Activated T-helper 1 cell treated with anti-CD3 and anti-CD28 coated beads, Interleukin-12 subunit alpha, Interleukin-12 subunit beta, Interleukin-2, Interleukin-4 antibody, amounts not matched to agents 30 ng/mL and 10 ng/mL and 1 ng/mL, durations not matched to agents 14 hours and 24 hours and 36 hours (primary cell): ENCODE measurements around the gene CCDC93. TPM values are rescaled to one million over a fixed set of nuclear protein-coding genes. Genes with fewer than 3 reads are reported as not detected.

Source experiments
- DNase-seq: peaks from one replicate; pipeline ENCODE4 v3.0.0; 2021; ENCODE audit warnings: low spot score
- H3K27ac Mint-ChIP-seq: one replicate; pipeline ENCODE4 v1.8.0; 2021; ENCODE audit warnings: mild to moderate bottlenecking, mixed read lengths
- H3K27me3 Mint-ChIP-seq: one replicate; pipeline ENCODE4 v1.8.0; 2022; ENCODE audit warnings: mild to moderate bottlenecking, moderate library complexity, mixed read lengths; ENCODE audit not compliant: insufficient read depth
- H3K36me3 Mint-ChIP-seq: one replicate; pipeline ENCODE4 v1.8.0; 2021; ENCODE audit warnings: low read depth, mixed read lengths
- H3K4me1 Mint-ChIP-seq: one replicate; pipeline ENCODE4 v1.8.0; 2021; ENCODE audit warnings: low read depth, mixed read lengths
- H3K4me3 Mint-ChIP-seq: one replicate; pipeline ENCODE4 v1.8.0; 2021; ENCODE audit warnings: mild to moderate bottlenecking, moderate library complexity, mixed read lengths
- H3K9me3 Mint-ChIP-seq: one replicate; pipeline ENCODE4 v1.8.0; 2021; ENCODE audit warnings: mixed read lengths
- intact Hi-C: fragments of 100-400 bp; cut with micrococcal nuclease; formaldehyde crosslinking; loops from one replicate; pipeline ENCODE4 v1.15.1; 2024
- total RNA-seq: library from RNA; stranded (reverse); gene quantifications from 2 replicates; pipeline ENCODE4 v1.2.3, GENCODE V29; 2022

Gene CCDC93
- total RNA-seq, 1 donor from 2014 or later: 33.3 TPM

DNA sequence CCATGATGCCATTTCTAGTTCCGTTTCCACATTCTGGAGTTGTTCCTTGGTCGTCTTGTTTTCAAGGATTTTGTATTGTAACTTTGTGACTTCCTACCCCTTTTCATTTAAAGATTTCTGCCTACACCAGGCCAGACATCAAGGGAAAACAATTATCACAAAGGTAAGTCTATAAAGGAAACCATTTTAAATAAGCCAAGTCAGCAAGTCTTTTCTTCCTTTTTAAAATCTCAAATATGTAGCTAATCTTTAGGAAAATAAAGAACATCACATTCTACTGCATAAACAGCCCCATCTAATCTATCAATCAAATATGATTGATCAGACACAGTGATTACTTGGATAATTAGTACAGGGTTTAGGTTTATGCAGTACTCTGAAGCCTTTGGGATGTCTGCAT lies 38.6 kb upstream of the CCDC93 start:
- Mint-ChIP-seq H3K27me3 (peaks cover 16% of the 10 kb centered on the region), H3K9me3 (no peaks in the 10 kb centered on the region), H3K36me3 (no peaks in the 10 kb centered on the region), H3K4me3 (no peak overlapping the region), H3K27ac (no peak overlapping the region), H3K4me1 (peaks cover 6% of the 10 kb centered on the region)
- DNase-seq: no peak
- intact Hi-C loops: no loop called here

GRCh38 chr2:118051826-118052358 lies 38.0 kb upstream of the CCDC93 start:
- Mint-ChIP-seq H3K4me3 (no peak overlapping the region), H3K9me3 (no peaks in the 10 kb centered on the region), H3K27me3 (peaks cover 16% of the 10 kb centered on the region), H3K36me3 (no peaks in the 10 kb centered on the region), H3K4me1 (peaks cover 6% of the 10 kb centered on the region), H3K27ac (no peak overlapping the region)
- intact Hi-C loops: no loop called here
- no peak for DNase-seq

DNA sequence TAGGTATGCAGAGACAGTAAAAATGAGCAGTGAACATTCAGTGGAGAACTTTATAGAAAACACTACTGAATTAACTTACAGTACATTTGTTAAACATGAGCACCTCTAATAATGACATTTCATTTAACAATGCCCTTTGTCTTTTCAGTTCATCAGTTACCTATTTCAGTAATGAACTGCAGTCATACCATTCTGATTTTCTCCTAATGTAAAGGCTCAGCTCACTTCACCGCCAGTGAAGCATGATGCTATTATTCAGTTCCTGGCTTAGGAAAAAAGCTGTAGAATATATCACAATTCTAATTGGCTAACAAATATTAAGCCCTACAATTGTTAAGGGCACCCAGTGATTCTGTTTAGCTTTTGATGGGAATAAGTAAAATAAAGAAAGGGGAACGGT lies 37.1 kb upstream of the CCDC93 start:
- no peak overlapping the region for H3K27ac Mint-ChIP-seq
- H3K36me3 Mint-ChIP-seq: no peaks in the 10 kb centered on the region
- no peaks in the 10 kb centered on the region for H3K9me3 Mint-ChIP-seq
- peaks cover 6% of the 10 kb centered on the region for H3K4me1 Mint-ChIP-seq
- H3K4me3 Mint-ChIP-seq: no peak overlapping the region
- no peak for DNase-seq
- peaks cover 15% of the 10 kb centered on the region for H3K27me3 Mint-ChIP-seq
- intact Hi-C loops: no loop called here

GRCh38 chr2:118050386-118050785 lies 36.5 kb upstream of the CCDC93 start:
- no peak overlapping the region for H3K27ac Mint-ChIP-seq
- no peaks in the 10 kb centered on the region for H3K36me3 Mint-ChIP-seq
- peaks cover 6% of the 10 kb centered on the region for H3K4me1 Mint-ChIP-seq

GRCh38 chr2:118049816-118050140 lies 35.9 kb upstream of the CCDC93 start:
- Mint-ChIP-seq H3K27me3 (peaks cover 17% of the 10 kb centered on the region), H3K4me3 (no peak overlapping the region), H3K36me3 (no peaks in the 10 kb centered on the region), H3K27ac (no peak overlapping the region), H3K4me1 (peaks cover 6% of the 10 kb centered on the region), H3K9me3 (no peaks in the 10 kb centered on the region)
- no peak for DNase-seq
- intact Hi-C loops: no loop called here

More at GRCh38 chr2:118050386-118050785, 36.5 kb upstream of the CCDC93 start:
- H3K9me3 Mint-ChIP-seq: no peaks in the 10 kb centered on the region
- DNase-seq: no peak
- H3K4me3 Mint-ChIP-seq: no peak overlapping the region
- peaks cover 14% of the 10 kb centered on the region for H3K27me3 Mint-ChIP-seq
- intact Hi-C loops: no loop called here

DNA sequence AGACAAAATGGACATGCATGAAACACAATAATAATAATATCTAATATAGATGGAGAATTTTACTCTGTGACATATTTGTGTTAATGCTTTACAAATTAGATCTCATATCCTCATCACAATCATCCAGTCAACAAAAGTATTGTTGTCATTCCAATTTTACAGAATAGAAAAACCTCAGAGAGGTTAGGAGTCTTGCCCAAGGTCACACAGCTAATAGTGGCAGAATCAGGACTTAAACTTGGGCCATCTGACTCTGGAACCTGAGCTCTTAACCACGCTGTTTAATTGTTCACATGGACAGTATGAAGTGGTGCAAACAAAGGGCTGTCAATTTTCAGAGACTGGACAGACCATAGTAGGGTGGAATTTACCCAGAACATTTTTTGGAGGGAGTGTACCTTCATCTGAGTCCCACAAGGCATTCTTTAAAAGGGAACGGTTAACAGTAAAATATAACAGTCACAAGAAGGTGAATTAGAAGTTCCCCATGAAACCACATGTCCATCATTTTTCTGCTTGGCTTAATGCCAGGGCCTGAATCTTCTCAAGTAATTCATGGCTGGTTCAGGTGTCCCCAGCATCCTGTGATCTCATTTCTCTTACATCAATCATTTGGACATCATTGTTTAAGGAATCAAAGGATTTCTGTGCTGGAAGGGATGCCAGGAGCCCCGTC lies 35.4 kb upstream of the CCDC93 start:
- DNase-seq: no peak
- peaks cover 6% of the 10 kb centered on the region for H3K4me1 Mint-ChIP-seq
- no peak overlapping the region for H3K4me3 Mint-ChIP-seq
- H3K9me3 Mint-ChIP-seq: no peaks in the 10 kb centered on the region
- intact Hi-C loops: no loop called here
- no peaks in the 10 kb centered on the region for H3K36me3 Mint-ChIP-seq
- H3K27me3 Mint-ChIP-seq: peaks cover 17% of the 10 kb centered on the region
- no peak overlapping the region for H3K27ac Mint-ChIP-seq

- H3K36me3 Mint-ChIP-seq: no peaks in the 10 kb centered on the region
- no peak for DNase-seq
- H3K9me3 Mint-ChIP-seq: no peaks in the 10 kb centered on the region
- intact Hi-C loops: no loop called here
- H3K27ac Mint-ChIP-seq: no peak overlapping the region
- H3K4me3 Mint-ChIP-seq: no peak overlapping the region
- peaks cover 14% of the 10 kb centered on the region for H3K27me3 Mint-ChIP-seq
- peaks cover 6% of the 10 kb centered on the region for H3K4me1 Mint-ChIP-seq
Observed at GRCh38 chr2:118048401-118048800, 34.5 kb upstream of the CCDC93 start.

GRCh38 chr2:118047380-118047826 lies 33.5 kb upstream of the CCDC93 start:
- H3K4me3 Mint-ChIP-seq: no peak overlapping the region
- H3K27me3 Mint-ChIP-seq: peaks cover 16% of the 10 kb centered on the region
- no peaks in the 10 kb centered on the region for H3K36me3 Mint-ChIP-seq
- H3K4me1 Mint-ChIP-seq: peaks cover 6% of the 10 kb centered on the region
- H3K9me3 Mint-ChIP-seq: no peaks in the 10 kb centered on the region
- DNase-seq: no peak
- intact Hi-C loops: loop anchor here (1.0 to 2.0 kb wide), 3 partner anchors 13 to 139 kb away; no protein-coding TSS in a partner anchor
- no peak overlapping the region for H3K27ac Mint-ChIP-seq

DNA sequence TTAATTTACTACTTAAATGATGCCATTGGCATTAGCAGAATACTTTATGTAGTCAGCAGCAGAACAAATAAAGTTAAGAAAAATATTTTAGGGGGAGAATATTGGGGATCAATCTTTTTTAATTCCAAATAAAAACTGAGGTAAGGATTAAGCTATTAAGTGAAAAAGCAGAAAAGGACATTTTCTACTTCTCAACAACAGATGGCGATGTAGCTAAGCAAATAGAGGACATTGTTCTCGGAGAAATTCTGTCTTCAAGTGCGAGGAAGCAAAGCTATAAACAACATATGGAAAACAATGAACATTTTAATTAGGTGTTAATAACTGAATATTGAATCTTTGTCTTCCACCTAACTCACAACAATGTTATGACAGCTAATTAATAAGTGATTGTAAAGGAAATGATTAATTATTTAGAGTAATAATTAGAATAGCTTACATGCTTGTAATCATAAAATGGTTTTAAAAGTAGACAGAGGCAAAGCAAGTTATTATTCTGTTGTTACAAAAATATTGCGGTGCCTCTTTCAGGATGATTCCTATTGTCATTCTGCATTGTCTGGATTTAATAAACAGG lies 32.9 kb upstream of the CCDC93 start:
- Mint-ChIP-seq H3K9me3 (no peaks in the 10 kb centered on the region), H3K4me3 (no peak overlapping the region), H3K4me1 (peaks cover 6% of the 10 kb centered on the region), H3K36me3 (no peaks in the 10 kb centered on the region), H3K27ac (no peak overlapping the region), H3K27me3 (peaks cover 15% of the 10 kb centered on the region)
- no peak for DNase-seq
- intact Hi-C loops: loop anchor here (1.0 to 2.0 kb wide), 7 partner anchors 14 to 809 kb away; no protein-coding TSS in a partner anchor

DNA sequence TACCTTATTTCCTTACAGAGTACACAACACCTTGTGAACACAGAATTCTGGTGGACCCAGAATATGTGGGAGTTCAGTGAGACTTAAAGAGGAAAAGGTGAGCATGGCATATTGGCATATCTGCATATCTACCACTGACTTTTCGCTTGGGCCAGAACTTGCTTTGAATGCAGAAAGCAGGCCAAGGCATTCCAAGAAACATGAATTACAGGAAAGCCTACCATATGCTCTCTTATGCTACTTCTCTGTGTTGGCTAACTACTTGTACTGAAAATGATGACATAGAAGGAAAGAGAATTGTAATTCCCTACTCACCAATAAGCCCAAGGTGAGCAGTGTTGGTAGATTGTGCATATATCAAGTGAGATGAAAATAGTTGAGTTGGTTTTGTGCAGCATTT lies 31.4 kb upstream of the CCDC93 start:
- H3K27me3 Mint-ChIP-seq: peaks cover 11% of the 10 kb centered on the region
- H3K9me3 Mint-ChIP-seq: no peaks in the 10 kb centered on the region
- H3K27ac Mint-ChIP-seq: no peak overlapping the region
- no peak overlapping the region for H3K4me3 Mint-ChIP-seq
- H3K4me1 Mint-ChIP-seq: peaks cover 6% of the 10 kb centered on the region
- H3K36me3 Mint-ChIP-seq: no peaks in the 10 kb centered on the region
- intact Hi-C loops: no loop called here
- no peak for DNase-seq

DNA sequence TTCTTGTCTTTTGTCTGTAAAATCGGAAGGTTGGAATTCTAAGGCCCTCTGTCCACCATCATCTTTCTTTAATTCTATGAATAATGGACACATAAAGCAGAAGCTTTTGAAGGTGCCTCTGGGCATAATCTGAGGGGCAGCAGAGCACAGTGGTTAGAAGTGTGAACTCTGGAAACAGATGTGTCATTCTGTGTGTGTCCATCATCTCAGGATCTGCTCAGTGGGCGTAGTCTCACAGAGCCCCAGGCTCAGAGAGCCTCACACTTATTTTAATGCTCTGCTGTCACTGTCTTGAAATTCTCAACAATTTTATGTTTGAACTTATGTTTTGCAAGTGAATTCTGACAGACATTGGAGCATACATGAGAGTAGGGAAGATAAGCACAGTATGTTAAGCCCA lies 31.0 kb upstream of the CCDC93 start:
- Mint-ChIP-seq H3K9me3 (no peaks in the 10 kb centered on the region), H3K27me3 (peaks cover 12% of the 10 kb centered on the region), H3K27ac (no peak overlapping the region), H3K4me1 (peaks cover 3% of the 10 kb centered on the region), H3K36me3 (no peaks in the 10 kb centered on the region), H3K4me3 (no peak overlapping the region)
- DNase-seq: no peak
- intact Hi-C loops: no loop called here

- Mint-ChIP-seq H3K9me3 (no peaks in the 10 kb centered on the region), H3K4me3 (no peak overlapping the region), H3K36me3 (no peaks in the 10 kb centered on the region), H3K27me3 (peaks cover 15% of the 10 kb centered on the region), H3K4me1 (no peaks in the 10 kb centered on the region), H3K27ac (no peak overlapping the region)
- intact Hi-C loops: no loop called here
- DNase-seq: no peak
Observed at GRCh38 chr2:118044103-118044716, 30.3 kb upstream of the CCDC93 start.

- no peak for DNase-seq
- Mint-ChIP-seq H3K4me1 (no peaks in the 10 kb centered on the region), H3K4me3 (no peak overlapping the region)
Observed at GRCh38 chr2:118040891-118041290, 27.0 kb upstream of the CCDC93 start.

More at GRCh38 chr2:118040891-118041290, 27.0 kb upstream of the CCDC93 start:
- Mint-ChIP-seq H3K27me3 (peaks cover 24% of the 10 kb centered on the region), H3K27ac (no peak overlapping the region), H3K36me3 (no peaks in the 10 kb centered on the region), H3K9me3 (peaks cover 15% of the 10 kb centered on the region)
- intact Hi-C loops: no loop called here
